ENCODE data around the gene BCAS3. TPM values are rescaled to one million over a fixed set of nuclear protein-coding genes. Genes with fewer than 3 reads are reported as not detected.

BCAS3 gene
- total and polyA plus RNA-seq, 2 donors (not counting 1 experiment from before 2014, with no cell fraction given): 13.9 to 73.4 TPM

DNA sequence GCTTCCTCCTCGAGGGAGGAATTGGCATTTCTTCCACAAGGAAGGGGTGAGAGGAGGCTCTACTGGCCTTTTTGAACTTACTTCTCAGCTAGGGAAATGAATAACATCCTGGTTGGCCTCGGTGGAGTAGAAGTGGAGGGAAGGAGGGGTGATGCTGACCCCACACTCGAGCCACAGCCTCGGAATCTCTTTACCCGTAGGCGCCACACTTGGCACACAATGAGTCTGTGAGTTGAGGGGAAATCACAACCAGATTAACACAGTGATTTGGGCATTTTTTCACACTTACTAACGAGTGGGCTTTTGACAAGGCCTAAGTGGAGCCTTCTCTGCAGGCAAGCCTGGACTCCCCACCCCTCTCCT, 674.7 kb downstream of the BCAS3 start:
- DNase-seq (no peak), ATAC-seq (ENCODE audit: low read depth) (no peak)
- Histone ChIP-seq H3K9me3 (ENCODE audit: control extremely low read depth in 1 of 3, control insufficient read depth in 2 of 3, insufficient read depth in 1 of 3, low read length in 2 of 3) (no peaks in the 10 kb centered on the region), H3K9ac (ENCODE audit: low read length) (no peak overlapping the region), H3K27me3 (replicated peaks in 1 of 4; ENCODE audit: control extremely low read depth in 1 of 4, control insufficient read depth in 3 of 4, insufficient read depth in 4 of 4, low read length in 3 of 4) (no peaks in the 10 kb centered on the region), H3K36me3 (replicated peaks in 1 of 2; ENCODE audit: control extremely low read depth in 1 of 2, control insufficient read depth in 1 of 2, extremely low read depth in 1 of 2, insufficient read depth in 2 of 2, low read length in 1 of 2) (no peaks in the 10 kb centered on the region), H3K27ac (ENCODE audit: low read length in 2 of 2) (no peak overlapping the region), H3K79me2 (ENCODE audit: control insufficient read depth, insufficient read depth, low read length) (no peaks in the 10 kb centered on the region), H3K4me3 (ENCODE audit: control extremely low read depth in 1 of 5, extremely low read depth in 1 of 5, insufficient read depth in 1 of 5, low read depth in 2 of 5, low read length in 4 of 5) (no peak overlapping the region), H3K4me2 (replicated peaks; ENCODE audit: low read depth, low read length, poor library complexity, severe bottlenecking) (no peak overlapping the region), H2AFZ (ENCODE audit: insufficient read depth, low read depth, low read length, poor library complexity, severe bottlenecking) (no peak overlapping the region), H3K4me1 (ENCODE audit: control insufficient read depth in 2 of 2, insufficient read depth in 2 of 2, low read length in 2 of 2) (no peaks in the 10 kb centered on the region), H4K20me1 (ENCODE audit: control insufficient read depth, insufficient read depth, low read length, poor library complexity, severe bottlenecking) (no peaks in the 10 kb centered on the region)
- intact Hi-C loops (cut with micrococcal nuclease): no loop called here
- ChIA-PET CTCF (interaction anchor here (1.4 to 1.6 kb wide), 2 partner anchors 9 to 381 kb away, joined by 4 to 5 read pairs; no protein-coding TSS in a partner anchor), POLR2A (no interaction called here)
- Mint-ChIP-seq H3K9me3 (ENCODE audit: insufficient read depth) (no peaks in the 10 kb centered on the region), H3K4me3 (no peak overlapping the region), H3K27ac (no peak overlapping the region), H3K27me3 (no peaks in the 10 kb centered on the region), H3K4me1 (no peaks in the 10 kb centered on the region)
- no peak for TF ChIP-seq EZH2 (IDR thresholded peaks at IDR 0.05; ENCODE audit: borderline replicate concordance, insufficient read depth, low read depth, low read length, poor library complexity, severe bottlenecking)
- TF ChIP-seq, protein P1, sequence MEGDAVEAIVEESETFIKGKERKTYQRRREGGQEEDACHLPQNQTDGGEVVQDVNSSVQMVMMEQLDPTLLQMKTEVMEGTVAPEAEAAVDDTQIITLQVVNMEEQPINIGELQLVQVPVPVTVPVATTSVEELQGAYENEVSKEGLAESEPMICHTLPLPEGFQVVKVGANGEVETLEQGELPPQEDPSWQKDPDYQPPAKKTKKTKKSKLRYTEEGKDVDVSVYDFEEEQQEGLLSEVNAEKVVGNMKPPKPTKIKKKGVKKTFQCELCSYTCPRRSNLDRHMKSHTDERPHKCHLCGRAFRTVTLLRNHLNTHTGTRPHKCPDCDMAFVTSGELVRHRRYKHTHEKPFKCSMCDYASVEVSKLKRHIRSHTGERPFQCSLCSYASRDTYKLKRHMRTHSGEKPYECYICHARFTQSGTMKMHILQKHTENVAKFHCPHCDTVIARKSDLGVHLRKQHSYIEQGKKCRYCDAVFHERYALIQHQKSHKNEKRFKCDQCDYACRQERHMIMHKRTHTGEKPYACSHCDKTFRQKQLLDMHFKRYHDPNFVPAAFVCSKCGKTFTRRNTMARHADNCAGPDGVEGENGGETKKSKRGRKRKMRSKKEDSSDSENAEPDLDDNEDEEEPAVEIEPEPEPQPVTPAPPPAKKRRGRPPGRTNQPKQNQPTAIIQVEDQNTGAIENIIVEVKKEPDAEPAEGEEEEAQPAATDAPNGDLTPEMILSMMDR (IDR thresholded peaks at IDR 0.05): no peak
- WGBS (ENCODE audit: insufficient coverage): 74% methylated on average over 2 of the region's 7 CpGs

GRCh38 chr17:61352781-61353491, 675.3 kb downstream of the BCAS3 start:
- DNase-seq: no peak
- ChIA-PET POLR2A (no interaction called here), CTCF (interaction anchor here (1.4 kb wide), 1 partner anchor 381 kb away, joined by 4 read pairs; no protein-coding TSS in a partner anchor)
- no peak overlapping the region for H3K4me3 Mint-ChIP-seq
- Histone ChIP-seq H3K4me1 (ENCODE audit: control insufficient read depth in 2 of 2, insufficient read depth in 2 of 2, low read length in 2 of 2) (no peaks in the 10 kb centered on the region), H3K36me3 (replicated peaks in 1 of 2; ENCODE audit: control extremely low read depth in 1 of 2, control insufficient read depth in 1 of 2, extremely low read depth in 1 of 2, insufficient read depth in 2 of 2, low read length in 1 of 2) (no peaks in the 10 kb centered on the region), H3K27ac (ENCODE audit: low read length in 2 of 2) (no peak overlapping the region), H3K9me3 (ENCODE audit: control extremely low read depth in 1 of 3, control insufficient read depth in 2 of 3, insufficient read depth in 1 of 3, low read length in 2 of 3) (no peaks in the 10 kb centered on the region), H3K4me3 (ENCODE audit: control extremely low read depth in 1 of 5, extremely low read depth in 1 of 5, insufficient read depth in 1 of 5, low read depth in 2 of 5, low read length in 4 of 5) (no peak overlapping the region), H3K4me2 (replicated peaks; ENCODE audit: low read depth, low read length, poor library complexity, severe bottlenecking) (no peak overlapping the region), H3K9ac (ENCODE audit: low read length) (no peak overlapping the region), H4K20me1 (ENCODE audit: control insufficient read depth, insufficient read depth, low read length, poor library complexity, severe bottlenecking) (no peaks in the 10 kb centered on the region), H3K79me2 (ENCODE audit: control insufficient read depth, insufficient read depth, low read length) (no peaks in the 10 kb centered on the region), H3K27me3 (replicated peaks in 1 of 4; ENCODE audit: control extremely low read depth in 1 of 4, control insufficient read depth in 3 of 4, insufficient read depth in 4 of 4, low read length in 3 of 4) (no peaks in the 10 kb centered on the region), H2AFZ (ENCODE audit: insufficient read depth, low read depth, low read length, poor library complexity, severe bottlenecking) (no peak overlapping the region)
- H3K27ac Mint-ChIP-seq: no peak overlapping the region
- H3K27me3 Mint-ChIP-seq: no peaks in the 10 kb centered on the region
- H3K9me3 Mint-ChIP-seq (ENCODE audit: insufficient read depth): no peaks in the 10 kb centered on the region
- WGBS (ENCODE audit: insufficient coverage): 90% methylated on average over 10 of the region's 12 CpGs
- H3K4me1 Mint-ChIP-seq: no peaks in the 10 kb centered on the region
- no peak for ATAC-seq (ENCODE audit: low read depth)
- intact Hi-C loops (cut with micrococcal nuclease): no loop called here
- TF ChIP-seq EZH2 (IDR thresholded peaks at IDR 0.05; ENCODE audit: borderline replicate concordance, insufficient read depth, low read depth, low read length, poor library complexity, severe bottlenecking): no peak
- TF ChIP-seq, protein P1 (IDR thresholded peaks at IDR 0.05): no peak
